Measurements from ENCODE around the gene KLHL8.
"Not testable (repeated sequence)": the region's sequence is repeated elsewhere in the genome, so short reads cannot be mapped to it uniquely, and the experiment has no call there.

KLHL8 gene

DNA sequence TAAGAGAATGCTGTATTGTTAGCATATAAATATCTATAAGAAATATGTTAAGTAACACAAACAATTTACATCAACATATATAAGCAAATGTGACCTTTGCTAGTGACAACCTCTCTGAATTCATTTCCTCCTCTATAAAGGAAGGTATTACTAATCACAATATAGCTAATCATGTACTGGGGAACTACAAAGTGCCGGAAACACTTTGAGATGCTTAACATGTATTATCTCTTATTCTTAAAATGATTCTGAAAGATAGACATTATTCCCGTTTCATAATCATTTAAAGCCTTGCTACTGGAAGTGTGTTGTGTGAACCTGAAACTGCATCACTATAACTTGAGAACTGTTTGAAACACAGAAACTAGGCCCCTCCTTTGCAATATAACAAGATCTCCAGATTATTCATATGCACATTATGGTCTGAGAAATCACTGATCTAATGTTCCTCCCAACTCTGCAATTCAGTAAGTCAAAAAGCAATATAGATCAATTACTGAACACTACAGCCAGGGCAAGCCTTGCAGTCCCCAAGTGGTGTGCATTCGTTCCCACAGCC is 54.0 kb downstream of the KLHL8 start:
- DNase-seq, result no peak

DNA sequence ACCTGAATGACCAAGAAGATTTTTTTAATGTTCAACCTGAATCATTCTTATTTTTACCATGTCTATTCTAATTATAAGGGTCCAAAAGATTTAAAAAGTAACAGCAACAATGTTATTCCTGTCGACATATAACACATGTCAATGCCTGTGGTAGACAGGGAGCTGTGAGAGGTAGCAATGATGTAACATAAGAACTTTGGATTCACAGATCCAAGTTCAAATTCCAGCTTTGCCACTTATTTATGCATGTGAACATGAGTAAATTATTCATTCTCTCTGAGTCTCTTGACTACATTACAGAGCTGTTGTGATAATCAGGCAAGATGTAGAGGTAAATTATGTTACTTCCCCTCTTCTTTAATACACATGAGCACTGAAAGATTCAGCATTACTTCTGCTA is 54.5 kb downstream of the KLHL8 start:
- no peak for DNase-seq

DNA sequence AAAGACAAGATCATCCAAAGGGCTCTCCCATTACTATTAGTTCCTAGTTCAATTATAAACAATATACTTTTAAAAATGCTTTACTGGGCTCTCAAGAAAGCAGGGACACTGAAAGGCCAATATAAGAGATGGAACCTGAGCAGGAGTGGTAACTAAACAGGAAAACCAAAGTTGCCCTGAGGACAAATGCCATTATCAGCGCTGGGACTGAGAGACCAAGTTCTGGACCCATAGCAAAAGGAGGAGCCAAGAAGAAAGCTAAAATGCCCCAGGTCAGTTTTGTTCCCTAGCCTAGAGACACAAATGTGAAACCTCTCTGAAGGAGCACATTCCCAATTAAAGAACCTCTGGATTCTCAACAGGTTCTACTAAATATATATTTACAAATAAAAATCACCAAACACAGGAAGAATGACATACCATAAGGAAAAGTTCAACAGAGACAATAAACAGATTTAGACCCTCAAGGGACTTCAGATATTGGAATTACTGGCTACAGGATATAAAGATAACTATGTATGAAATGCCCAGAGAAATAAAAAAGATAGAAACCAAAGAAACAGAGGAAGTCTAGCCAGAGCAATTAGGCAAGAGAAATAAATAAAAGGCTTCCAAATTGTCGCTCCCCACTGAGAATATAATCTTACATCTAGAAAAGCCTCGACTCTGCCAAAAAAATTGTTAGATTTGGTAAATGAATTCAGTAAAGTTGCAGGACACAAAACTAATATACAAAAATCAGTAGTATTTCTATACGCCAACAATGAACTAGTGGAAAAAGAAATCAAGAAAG is 67.1 kb downstream of the KLHL8 start:
- DNase-seq, result no peak

DNA sequence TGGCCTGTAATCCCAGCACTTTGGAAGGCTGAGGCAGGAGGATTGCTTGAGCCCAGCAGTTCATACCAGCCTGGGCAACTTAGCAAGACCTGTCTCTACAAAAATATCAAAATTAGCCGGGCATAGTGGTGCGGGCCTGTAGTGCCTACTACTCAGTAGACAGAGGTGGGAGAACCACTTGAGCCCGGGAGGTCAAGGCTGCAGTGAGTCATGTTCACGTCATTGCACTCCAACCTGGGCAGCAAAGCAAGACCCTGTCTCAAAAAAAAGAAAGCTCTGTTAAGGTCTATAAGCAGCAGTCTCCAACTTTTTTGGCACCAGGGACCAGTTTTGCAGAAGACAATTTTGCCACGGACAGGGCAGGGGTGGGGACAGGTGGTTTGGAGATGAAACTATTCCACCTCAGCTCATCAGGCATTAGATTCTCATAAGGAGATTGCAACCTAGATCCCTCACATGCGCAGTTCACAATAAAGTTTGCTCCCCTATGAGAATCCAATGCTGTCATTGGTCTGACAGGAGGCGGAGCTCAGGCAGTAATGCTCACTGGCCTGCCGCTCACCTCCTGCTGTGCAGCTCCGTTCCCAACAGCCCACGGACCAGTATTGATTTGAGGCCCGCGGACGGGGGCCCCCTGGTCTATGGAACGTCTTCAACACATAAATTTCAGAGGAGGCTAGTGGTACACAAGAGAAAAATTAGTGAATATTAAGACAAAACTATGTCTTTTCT is 67.9 kb downstream of the KLHL8 start:
- no peak for DNase-seq

DNA sequence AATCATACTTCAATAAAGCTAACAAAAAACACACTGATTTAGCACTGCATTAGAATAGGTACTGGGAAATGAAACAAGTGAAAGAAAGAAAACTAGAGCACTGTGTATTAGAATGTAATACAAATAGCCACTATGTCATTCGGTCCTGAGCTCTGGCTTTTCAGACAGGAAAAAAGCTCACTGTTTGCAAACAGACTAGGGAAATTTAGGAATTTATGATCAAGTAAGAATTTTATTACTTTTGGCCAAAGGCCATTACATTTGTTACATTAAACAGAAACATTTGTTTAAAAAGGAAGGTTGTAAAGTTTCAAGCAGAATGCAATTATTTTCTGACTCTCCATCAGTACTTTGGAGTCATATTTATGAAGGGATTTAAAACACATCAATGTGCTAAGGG is 68.7 kb downstream of the KLHL8 start:
- DNase-seq, result no peak

DNA sequence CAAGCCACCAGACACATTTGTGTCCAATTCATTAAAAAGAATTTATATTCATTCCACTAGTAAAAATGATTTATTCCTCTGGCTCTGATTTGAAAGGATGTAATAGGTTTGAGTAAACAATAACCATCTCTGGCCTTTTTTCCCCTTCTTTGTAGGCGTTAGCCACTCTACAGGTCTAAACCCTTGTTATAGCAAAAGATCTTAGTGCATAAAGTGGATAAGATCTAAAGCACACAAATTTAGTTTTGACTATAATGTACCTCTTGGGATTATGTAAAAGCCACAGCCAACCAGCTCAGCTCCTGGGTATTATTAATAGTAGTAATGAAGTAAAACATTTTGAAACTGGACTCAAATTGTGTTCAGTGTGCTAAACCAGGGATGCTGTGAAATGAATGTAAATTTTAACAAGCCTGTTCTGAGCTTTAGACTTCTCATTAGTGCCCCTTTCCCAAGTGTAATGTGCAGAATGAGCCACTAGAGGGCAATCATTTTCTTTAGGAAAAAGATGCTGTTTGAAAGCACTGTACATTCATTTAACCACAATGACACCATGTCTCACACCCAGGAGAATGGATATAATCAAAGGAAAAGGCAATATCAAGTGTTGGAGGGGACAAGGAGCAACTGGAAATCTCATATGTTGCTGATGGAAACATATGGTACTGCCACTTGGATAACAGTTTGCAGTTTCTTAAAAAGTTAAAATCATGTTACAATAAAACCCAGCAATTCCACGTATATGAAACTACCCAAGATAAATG is 69.7 kb downstream of the KLHL8 start:
- DNase-seq, result no peak

DNA sequence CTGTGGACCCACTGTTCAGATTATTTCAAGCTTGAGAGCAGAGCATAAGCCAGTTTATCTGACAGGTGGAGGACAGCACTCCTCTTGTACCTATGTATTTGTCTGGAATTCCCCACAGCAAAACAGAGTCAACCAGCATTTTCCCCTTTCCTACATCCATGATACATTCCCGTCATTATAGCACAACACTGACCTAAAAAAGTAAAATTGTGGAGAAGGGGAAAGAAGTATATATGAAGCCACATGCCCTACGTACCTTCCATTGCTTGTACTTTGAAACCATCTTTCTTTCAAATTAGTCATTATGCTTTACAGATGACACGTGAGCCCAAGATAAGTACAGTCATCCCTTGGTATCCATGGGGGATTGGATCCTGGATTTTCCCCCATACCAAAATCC is 73.3 kb downstream of the KLHL8 start:
- DNase-seq, result no peak

DNA sequence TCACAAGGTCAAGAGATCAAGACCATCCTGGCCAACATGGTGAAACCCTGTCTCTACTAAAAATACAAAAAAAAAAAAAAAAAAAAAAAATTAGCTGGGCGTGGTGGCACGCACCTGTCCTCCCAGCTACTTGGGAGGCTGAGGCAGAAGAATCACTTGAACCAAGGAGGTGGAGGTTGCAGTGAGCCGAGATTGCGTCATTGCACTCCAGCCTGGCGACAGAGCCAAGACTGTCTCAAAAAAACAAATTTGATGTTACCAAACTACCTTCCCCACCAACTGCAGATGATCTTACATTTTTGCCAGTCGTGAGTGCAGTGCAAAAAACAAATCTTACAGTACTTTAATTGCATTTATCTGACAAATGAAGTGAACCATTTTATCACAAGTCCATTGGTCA is 74.5 kb downstream of the KLHL8 start:
- not testable (repeated sequence) for DNase-seq

DNA sequence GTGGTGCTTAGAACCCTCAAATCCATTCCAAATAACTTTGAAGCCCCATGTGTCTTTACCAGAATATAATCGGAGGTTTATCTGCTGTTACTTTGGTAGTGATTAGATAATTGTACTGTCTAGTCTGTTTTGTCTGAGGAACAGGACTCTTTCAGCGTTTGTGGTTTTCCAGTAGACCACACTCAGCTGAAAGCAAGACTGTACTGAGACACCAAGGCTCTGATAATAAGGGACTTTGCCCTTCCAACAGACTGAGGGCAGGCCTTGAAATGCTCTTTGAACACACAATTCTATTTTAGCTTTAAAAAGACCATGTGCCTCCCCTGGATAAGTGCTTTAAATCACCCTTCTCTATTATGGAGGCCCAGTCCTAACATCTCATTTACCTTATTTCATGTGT is 76.1 kb downstream of the KLHL8 start:
- DNase-seq, result no peak

DNA sequence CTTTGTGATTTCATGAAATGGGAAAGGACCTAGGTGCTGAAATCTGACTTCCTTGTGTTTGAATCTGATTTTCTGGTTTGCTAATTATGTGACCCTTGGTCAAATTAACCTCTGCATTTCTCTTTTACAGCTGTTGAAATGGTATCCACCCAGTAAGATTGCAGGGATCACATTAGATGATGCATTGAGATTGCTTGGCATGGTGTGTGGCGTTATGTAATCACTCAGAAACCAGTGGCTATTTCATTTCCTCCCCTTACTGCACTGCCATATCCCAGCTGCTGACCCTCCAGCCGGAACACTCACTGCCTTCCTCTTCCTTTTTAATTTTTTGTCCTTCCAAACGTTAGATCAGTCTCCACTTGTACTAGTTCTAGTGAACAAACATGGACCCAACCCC is 79.0 kb downstream of the KLHL8 start:
- no peak for DNase-seq

DNA sequence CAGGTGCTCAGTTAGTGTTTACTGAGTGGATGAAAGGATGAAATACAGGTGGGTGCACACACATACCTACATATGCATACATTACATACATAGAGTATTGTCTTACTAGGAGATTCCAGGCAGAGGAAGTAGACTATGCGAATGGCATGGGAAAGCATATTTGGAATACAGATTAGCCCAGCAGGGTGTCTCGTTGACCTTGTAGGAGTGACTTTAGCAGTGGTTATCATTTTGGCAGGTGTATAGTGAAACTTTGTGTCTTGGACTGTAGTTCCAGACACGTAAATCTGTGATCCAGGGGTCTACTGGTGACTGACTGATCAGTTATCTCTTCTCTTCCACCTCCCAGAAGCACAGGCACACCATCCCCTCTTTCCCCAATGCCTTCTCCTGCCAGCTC is 86.3 kb downstream of the KLHL8 start:
- no peak for DNase-seq

DNA sequence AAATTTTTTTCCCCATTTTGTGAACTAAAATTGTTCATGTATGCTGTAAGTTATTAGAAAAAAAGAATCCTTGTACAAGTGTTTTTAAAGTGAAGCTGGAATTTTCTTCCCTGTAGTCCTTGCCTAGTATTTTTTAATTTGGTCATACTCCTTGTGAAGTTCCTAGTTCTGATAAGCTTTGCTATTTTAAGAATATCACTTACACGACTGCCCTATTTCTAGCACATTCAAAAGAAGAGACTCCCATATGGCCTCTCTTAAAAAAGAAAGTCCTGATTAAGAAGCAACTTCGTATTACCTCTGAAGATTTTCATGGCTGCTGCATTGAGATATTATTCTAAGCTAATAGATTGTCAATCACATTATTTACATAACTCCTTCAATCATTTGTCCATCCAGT is 87.2 kb downstream of the KLHL8 start:
- DNase-seq, result no peak

DNA sequence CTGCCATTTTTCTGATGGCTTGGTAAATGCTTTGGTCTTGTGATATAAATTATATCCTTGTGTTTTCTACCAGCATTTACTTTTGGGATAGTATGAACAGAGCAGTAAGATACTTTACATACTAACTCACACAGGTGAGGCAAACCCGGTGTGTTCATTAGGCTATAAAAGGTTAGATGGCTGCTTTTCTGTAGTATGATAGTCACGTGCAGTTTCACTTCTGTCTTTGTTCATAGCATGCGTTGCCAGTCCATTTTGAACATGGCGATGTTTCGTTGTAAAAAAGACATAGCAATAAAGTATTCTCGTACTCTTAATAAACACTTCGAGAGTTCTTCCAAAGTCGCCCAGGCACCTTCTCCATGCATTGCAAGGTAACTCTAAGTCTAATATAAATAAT is 88.4 kb downstream of the KLHL8 start:
- DNase-seq, result no peak

DNA sequence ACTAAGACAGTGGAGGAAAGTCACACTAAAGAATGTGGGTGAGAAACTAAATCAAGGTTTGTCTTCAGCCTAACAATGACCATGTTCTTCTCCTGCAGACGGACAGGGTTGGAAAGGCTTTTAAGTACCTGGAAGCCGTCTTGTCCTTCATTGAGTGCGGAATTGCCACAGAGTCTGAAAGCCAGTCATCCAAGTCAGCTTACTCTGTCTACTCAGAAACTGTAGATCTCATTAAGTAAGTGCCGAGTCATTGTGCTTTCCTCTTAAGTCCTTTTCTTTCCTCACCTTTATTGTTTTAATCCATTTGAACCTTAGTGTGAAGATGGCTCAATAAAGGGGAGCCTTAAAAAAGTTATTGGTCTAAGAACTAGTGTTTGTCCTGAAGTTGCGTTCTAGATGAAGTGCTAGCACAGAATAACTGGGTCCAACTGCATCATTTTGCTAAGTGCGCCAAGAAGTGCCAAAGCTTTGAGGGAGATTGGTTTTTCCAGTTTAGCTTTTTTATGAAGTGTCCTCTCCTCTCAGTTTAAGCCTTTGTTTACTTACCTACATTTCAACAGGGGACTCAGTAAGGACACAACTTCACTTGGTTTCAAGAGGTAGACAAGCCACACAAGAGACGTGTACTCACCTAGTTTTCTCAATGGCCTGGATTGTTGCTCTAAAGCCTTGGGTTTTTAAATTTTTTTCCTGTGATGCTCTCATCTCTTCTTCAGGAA is 89.3 kb downstream of the KLHL8 start:
- DNase-seq, result no peak

DNA sequence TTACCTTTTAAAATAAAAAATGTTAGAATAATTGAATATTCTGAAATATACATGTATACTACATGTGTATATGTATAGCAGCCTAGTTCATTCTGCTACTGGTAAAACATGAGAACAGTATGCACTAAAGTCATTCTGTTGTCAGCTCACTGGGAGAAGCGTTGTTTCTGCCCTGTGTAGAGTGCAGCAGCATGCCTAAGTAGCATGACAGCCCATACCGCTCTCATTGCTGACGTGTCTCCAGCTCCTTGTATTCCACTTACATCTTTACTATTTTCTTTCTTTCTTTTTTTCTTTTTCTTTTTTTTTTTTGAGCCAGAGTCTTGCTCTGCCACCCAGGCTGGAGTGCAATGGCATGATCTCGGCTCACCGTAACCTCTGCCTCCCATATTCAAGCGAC is 90.7 kb downstream of the KLHL8 start:
- no peak for DNase-seq

DNA sequence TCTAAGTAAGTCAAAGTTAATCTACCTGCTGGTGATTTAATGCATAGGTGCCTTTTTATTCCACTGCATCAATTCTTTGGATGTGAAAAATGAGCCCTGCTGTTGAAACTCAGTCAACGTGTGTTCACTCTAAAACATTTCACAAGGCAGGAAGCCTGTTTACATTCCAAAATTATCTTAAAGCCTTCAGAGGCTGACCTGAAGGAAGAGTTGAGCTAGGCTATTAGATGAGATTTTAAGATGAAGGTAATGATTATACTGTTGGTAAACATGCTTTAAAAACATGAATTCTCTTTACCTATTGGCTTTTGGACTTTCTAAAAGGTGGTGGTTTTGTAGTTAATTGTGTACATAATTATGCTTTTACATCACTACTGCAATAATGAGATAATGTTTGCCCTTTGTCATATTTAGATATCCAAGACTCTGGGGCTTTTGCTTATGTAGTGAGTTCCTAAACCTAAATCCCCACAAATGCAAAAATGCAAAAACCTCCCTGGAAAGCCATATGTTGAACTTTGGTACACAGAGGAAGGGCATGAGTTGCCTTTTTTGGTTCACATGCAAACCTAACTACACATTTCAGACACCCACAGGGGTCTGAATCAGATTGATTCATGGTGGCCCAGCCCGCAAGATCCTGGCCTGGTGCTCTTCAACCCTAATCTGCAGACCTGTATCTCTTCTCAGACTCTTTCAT is 92.3 kb downstream of the KLHL8 start:
- DNase-seq, result no peak

DNA sequence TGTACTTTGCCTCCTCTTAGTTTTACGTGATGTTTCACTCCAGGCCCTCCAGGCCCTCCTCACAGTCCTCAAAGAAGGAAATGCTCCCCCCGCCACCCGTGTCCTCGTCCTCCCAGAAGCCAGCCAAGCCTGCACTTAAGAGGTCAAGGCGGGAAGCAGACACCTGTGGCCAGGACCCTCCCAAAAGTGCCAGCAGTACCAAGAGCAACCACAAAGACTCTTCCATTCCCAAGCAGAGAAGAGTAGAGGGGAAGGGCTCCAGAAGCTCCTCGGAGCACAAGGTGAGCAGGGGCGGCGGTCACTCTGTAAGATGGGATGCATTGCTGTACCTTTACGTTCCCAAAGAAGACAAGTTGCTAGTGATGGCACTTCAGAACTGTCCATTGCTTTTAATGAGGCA is 94.4 kb downstream of the KLHL8 start:
- DNase-seq, result no peak

DNA sequence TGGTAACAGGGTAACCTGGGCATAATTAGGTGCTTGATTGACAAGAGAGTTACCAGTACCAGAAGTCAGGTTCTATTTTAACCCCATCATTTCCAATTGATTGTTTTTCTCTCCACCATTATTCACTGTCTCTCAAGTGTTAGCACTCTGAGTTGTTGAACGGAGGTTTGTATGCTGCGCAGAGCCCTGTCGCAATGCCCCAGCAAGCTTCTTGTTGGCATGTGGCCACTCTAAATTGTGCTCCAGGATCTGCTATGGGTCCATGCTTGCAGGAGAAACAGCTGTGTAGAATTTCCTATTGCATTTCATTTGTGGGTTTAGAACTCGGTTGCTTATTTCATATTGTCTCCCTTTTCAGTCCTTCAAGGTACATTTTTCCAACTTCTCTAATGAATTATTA is 98.2 kb downstream of the KLHL8 start:
- no peak for DNase-seq

DNA sequence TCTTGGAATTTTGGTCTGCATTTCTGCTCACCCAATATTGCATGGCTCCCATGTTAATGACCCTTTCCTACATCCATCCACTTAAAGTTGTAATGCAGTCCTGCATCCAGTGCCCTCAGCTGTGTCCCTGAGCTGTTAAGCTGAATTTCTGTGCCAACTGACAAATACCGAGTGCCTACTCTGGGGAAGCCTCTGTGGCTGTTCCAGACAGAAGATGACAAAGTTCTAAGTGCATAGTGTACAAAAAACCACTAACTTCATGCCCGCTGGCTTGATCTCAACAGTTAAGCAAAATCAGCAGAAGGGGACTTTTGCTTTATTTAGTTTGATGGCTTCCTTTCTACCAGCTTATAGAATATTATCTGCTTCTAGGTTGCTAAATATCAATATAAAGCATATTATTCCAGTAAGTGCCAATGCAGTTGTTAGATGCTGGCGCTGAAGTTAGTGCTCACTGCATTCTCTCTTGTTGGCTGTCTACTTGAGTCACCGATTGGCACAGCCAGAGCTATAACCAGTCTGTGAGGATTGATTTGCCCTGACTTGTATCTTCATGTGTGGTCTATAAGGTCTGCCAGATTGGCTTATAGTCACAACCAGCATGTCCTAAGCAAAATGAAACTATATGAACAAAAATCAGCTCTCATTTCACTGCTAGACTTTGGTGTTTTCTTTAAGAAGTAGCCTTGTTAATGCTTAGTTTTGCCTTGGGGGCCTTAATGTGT is 98.9 kb downstream of the KLHL8 start:
- no peak for DNase-seq

DNA sequence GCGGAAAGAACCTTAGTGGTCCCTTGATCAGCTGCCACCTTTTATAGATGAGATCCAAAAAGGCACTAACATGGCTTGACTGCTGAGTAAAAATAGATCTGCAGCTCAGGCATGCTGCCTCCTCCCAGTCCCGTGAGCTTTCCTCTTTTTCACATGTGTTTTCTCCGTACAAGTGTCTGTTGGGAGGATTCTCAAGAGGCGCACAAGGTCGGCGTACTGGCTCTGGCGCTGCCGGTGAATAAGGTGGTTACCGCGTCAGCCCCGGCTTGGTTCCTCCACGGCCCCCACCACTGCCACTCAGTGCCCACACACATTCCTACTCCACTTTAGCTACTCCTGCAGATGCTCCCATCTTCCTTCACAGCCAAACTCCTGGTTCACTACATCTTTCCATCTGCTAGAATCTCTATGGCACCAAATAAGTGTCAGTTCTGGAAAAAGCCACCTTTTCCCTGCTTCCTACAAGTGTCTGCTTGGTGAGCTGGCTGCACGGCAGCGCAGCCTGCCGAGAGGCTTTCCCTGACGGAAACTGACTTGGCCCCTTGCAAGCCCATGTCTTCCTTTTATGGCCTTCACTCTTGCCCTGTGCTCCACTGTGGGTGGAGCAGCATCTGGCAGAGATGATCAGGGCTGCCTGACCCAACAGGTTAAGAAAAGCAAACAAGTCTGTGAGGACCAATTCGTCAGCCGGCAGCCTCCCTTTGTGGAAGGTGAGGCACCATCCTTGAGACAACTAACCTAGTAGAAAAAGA is 99.8 kb downstream of the KLHL8 start:
- no peak for DNase-seq

DNA sequence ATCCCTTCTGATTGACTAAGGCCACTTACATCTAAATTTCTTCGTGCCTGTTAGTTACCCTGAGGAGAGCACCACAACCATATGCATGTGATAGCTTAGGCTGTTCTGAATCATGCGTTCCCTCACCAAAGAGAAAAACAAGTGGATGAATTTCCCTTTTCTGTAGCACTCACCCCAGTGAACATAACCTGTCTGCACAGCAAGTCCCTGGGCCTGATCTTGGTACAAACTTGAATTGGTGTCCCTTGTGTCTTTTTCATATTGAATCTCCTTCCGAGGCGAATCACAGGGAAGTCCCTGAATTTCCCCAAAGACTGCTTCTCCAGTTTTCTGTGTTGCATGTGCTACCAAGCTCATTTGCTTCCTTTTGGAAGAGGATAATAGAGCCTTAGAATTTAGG is 100.4 kb downstream of the KLHL8 start:
- DNase-seq, result no peak

Measured in stimulated activated naive CD4-positive, alpha-beta T cell treated with Interleukin-2 at 50 U/mL for 16 hours (primary cell).